ENCODE results near the gene FAM169A.
"Not testable (repeated sequence)": the region's sequence is repeated elsewhere in the genome, so short reads cannot be mapped to it uniquely, and the experiment has no call there.

The FAM169A gene

GRCh38 chr5:74873525-74874249, 7.5 kb upstream of the FAM169A start:
- H3K4me3 ChIP-seq (ENCODE audit: low read length): no peak overlapping the region
- no peak for DNase-seq (ENCODE audit: low read depth, low spot score)

- no peak for DNase-seq (ENCODE audit: low read depth, low spot score)
- no peak overlapping the region for H3K4me3 ChIP-seq (ENCODE audit: low read length)
Measured at GRCh38 chr5:74870299-74871067, 4.3 kb upstream of the FAM169A start.

GRCh38 chr5:74869414-74869813, 3.2 kb upstream of the FAM169A start:
- H3K4me3 ChIP-seq (ENCODE audit: low read length); DNase-seq (ENCODE audit: low read depth, low spot score): not testable (repeated sequence)

- H3K4me3 ChIP-seq (ENCODE audit: low read length): peak overlapping the region; percentile 86
- DNase-seq (ENCODE audit: low read depth, low spot score): no peak
Measured at GRCh38 chr5:74866596-74867162, 492 bp upstream of the FAM169A start.

GRCh38 chr5:74865256-74865803, 857 bp downstream of the FAM169A start:
- H3K4me3 ChIP-seq (ENCODE audit: low read length): peak overlapping the region; percentile 86
- DNase-seq (ENCODE audit: low read depth, low spot score): no peak

GRCh38 chr5:74864823-74865222, 1.4 kb downstream of the FAM169A start:
- no peak for DNase-seq (ENCODE audit: low read depth, low spot score)
- H3K4me3 ChIP-seq (ENCODE audit: low read length): peak overlapping the region; percentile 86; the same call in 1 of the 2 replicates

- DNase-seq (ENCODE audit: low read depth, low spot score): no peak
- H3K4me3 ChIP-seq (ENCODE audit: low read length): no peak overlapping the region
Measured at GRCh38 chr5:74863726-74864125, 2.5 kb downstream of the FAM169A start.

GRCh38 chr5:74862221-74862620, 4.0 kb downstream of the FAM169A start:
- no peak for DNase-seq (ENCODE audit: low read depth, low spot score)
- H3K4me3 ChIP-seq (ENCODE audit: low read length): no peak overlapping the region

- not testable (repeated sequence) for H3K4me3 ChIP-seq (ENCODE audit: low read length); DNase-seq (ENCODE audit: low read depth, low spot score)
Measured at GRCh38 chr5:74856975-74857374, 9.2 kb downstream of the FAM169A start.

GRCh38 chr5:74853256-74853655, 12.9 kb downstream of the FAM169A start:
- DNase-seq (ENCODE audit: low read depth, low spot score): no peak
- no peak overlapping the region for H3K4me3 ChIP-seq (ENCODE audit: low read length)

- DNase-seq (ENCODE audit: low read depth, low spot score): no peak
- no peak overlapping the region for H3K4me3 ChIP-seq (ENCODE audit: low read length)
Measured at GRCh38 chr5:74851684-74852353, 14.4 kb downstream of the FAM169A start.

GRCh38 chr5:74850789-74851425, 15.3 kb downstream of the FAM169A start:
- no peak overlapping the region for H3K4me3 ChIP-seq (ENCODE audit: low read length)
- peak; percentile 28 for DNase-seq (ENCODE audit: low read depth, low spot score)

- no peak for DNase-seq (ENCODE audit: low read depth, low spot score)
- H3K4me3 ChIP-seq (ENCODE audit: low read length): no peak overlapping the region
Measured at GRCh38 chr5:74850030-74850429, 16.2 kb downstream of the FAM169A start.

GRCh38 chr5:74848553-74849025, 17.6 kb downstream of the FAM169A start:
- DNase-seq (ENCODE audit: low read depth, low spot score): no peak
- no peak overlapping the region for H3K4me3 ChIP-seq (ENCODE audit: low read length)

GRCh38 chr5:74839229-74839628, 27.0 kb downstream of the FAM169A start:
- H3K4me3 ChIP-seq (ENCODE audit: low read length): no peak overlapping the region
- DNase-seq (ENCODE audit: low read depth, low spot score): no peak

- DNase-seq (ENCODE audit: low read depth, low spot score): peak; percentile 55
- no peak overlapping the region for H3K4me3 ChIP-seq (ENCODE audit: low read length)
Measured at GRCh38 chr5:74838262-74838661, 27.9 kb downstream of the FAM169A start.

- no peak for DNase-seq (ENCODE audit: low read depth, low spot score)
- no peak overlapping the region for H3K4me3 ChIP-seq (ENCODE audit: low read length)
Measured at GRCh38 chr5:74837115-74837514, 29.1 kb downstream of the FAM169A start.

- no peak for DNase-seq (ENCODE audit: low read depth, low spot score)
- H3K4me3 ChIP-seq (ENCODE audit: low read length): no peak overlapping the region
Measured at GRCh38 chr5:74833537-74834266, 32.5 kb downstream of the FAM169A start.
